CD4-positive, alpha-beta memory T cell (primary cell): ENCODE data around the gene ERLIN1. TPM values are rescaled to one million over a fixed set of nuclear protein-coding genes. Genes with fewer than 3 reads are reported as not detected.

Experiments
- CTCF ChIA-PET: fragments of 350-600 bp; sonication (Branson Sonifier 250); formaldehyde crosslinking; loops from one replicate; lab custom pipeline; 2021; ENCODE audit warnings: inconsistent platforms; ENCODE audit not compliant: partially characterized antibody; lab: Charles Lee
- POLR2A ChIA-PET: fragments of 350-600 bp; sonication (Branson Sonifier 250); formaldehyde crosslinking; loops from one replicate; lab custom pipeline; 2021; ENCODE audit not compliant: partially characterized antibody; lab: Charles Lee
- DNase-seq, 5 donors: peaks; one replicate each; pipeline versions ENCODE4 v3.0.0 to v3.0.0-alpha.2; 2020 to 2022; ENCODE audit warnings: mixed read lengths in 1 of 5
- H3K27ac ChIP-seq: one replicate; pipeline ENCODE4 v1.7.0; 2013; ENCODE audit warnings: low read depth, low read length
- H3K27me3 ChIP-seq: 2 replicates; pipeline ENCODE4 v1.7.0; 2013; ENCODE audit warnings: mild to moderate bottlenecking, low read length, moderate library complexity; ENCODE audit not compliant: insufficient read depth
- H3K36me3 ChIP-seq: 2 replicates; pipeline ENCODE4 v1.7.0; 2013; ENCODE audit warnings: mild to moderate bottlenecking, low read length, moderate library complexity; ENCODE audit not compliant: insufficient read depth
- H3K4me1 ChIP-seq: 2 replicates; pipeline ENCODE4 v1.7.0; 2013; ENCODE audit warnings: mild to moderate bottlenecking, low read length, moderate library complexity; ENCODE audit not compliant: insufficient read depth
- H3K4me3 ChIP-seq, 2 donors: one replicate each; pipeline ENCODE4 v1.7.0; 2013; ENCODE audit warnings: low read length in 2 of 2, mild to moderate bottlenecking in 1 of 2
- H3K9me3 ChIP-seq, 2 donors: one replicate each; pipeline ENCODE4 v1.7.0; 2013; ENCODE audit warnings: low read length in 2 of 2, control low read depth in 1 of 2; ENCODE audit not compliant: control insufficient read depth in 1 of 2
- H3K27ac Mint-ChIP-seq, 7 donors: one replicate each; pipeline ENCODE4 v1.8.0; 2020 to 2021; ENCODE audit warnings: mixed read lengths in 7 of 7, mild to moderate bottlenecking in 6 of 7, inconsistent platforms in 3 of 7, moderate library complexity in 3 of 7
- H3K27me3 Mint-ChIP-seq, 2 donors: one replicate each; pipeline ENCODE4 v1.8.0; 2020 to 2021; ENCODE audit warnings: mixed read lengths in 2 of 2
- H3K36me3 Mint-ChIP-seq, 2 donors: one replicate each; pipeline ENCODE4 v1.8.0; 2020 to 2021; ENCODE audit warnings: mixed read lengths in 2 of 2, inconsistent platforms in 1 of 2, mild to moderate bottlenecking in 1 of 2
- H3K4me1 Mint-ChIP-seq, 4 donors: one replicate each; pipeline ENCODE4 v1.8.0; 2020 to 2021; ENCODE audit warnings: mixed read lengths in 4 of 4, mild to moderate bottlenecking in 1 of 4
- H3K4me3 Mint-ChIP-seq, 8 donors: one replicate each; pipeline ENCODE4 v1.8.0; 2020 to 2021; ENCODE audit warnings: mixed read lengths in 8 of 8, mild to moderate bottlenecking in 7 of 8, moderate library complexity in 6 of 8, inconsistent platforms in 3 of 8
- H3K9me3 Mint-ChIP-seq, 8 donors: one replicate each; pipeline ENCODE4 v1.8.0; 2020 to 2021; ENCODE audit warnings: mixed read lengths in 8 of 8, mild to moderate bottlenecking in 5 of 8, inconsistent platforms in 3 of 8, moderate library complexity in 1 of 8
- intact Hi-C: fragments of 100-400 bp; cut with micrococcal nuclease; formaldehyde crosslinking; loops from one replicate; pipeline ENCODE4 v1.15.1; 2023
- polyA plus RNA-seq, 2 donors: library from polyadenylated mRNA; unstranded; fragments of 300-500 nt; fragmentation: Illumina TruSeq; gene quantifications; one replicate each; pipeline ENCODE4 v1.2.3, GENCODE V29; 2021
- total RNA-seq, 2 experiments: library from RNA; stranded (reverse); gene quantifications; one replicate each; pipeline ENCODE4 v1.2.3, GENCODE V29; 2021

ERLIN1 gene
- total and polyA plus RNA-seq, 4 experiments from 2014 or later, result 7.2 to 15.9 (median 12.0) TPM

DNA sequence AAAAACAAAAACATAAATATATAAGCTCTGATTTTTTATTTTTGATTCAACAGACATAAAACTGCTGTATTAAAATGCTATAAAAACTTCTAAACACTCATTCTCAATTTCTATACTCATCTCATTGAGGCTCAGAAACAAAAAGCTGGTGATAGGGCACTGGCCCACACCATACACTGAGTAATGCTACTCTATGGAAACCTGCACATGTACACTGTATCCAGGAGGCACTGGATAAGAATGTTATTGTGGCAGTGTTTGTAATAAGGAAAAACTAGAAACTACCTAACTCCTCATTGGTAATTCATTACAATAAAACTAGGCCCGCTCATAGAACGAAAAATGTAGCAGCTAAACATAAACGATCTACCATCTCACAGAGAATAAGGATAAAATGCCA, 23.1 kb downstream of the ERLIN1 start:
- Histone ChIP-seq H3K27ac (no peak overlapping the region), H3K36me3 (peaks cover 10% of the 10 kb centered on the region), H3K4me1 (peaks cover 10% of the 10 kb centered on the region), H3K4me3 (no peak overlapping the region), H3K9me3 (no peaks in the 10 kb centered on the region), H3K27me3 (no peaks in the 10 kb centered on the region)
- Mint-ChIP-seq H3K27me3 (no peaks in the 10 kb centered on the region), H3K36me3 (peaks cover 52 to 54% of the 10 kb centered on the region in 2 donors), H3K4me3 (no peak overlapping the region), H3K4me1 (peaks cover 11 to 24% (median 12%) of the 10 kb centered on the region in 4 donors), H3K27ac (peak overlapping the region in 1 of 7 donors; percentile 30), H3K9me3 (peaks cover 0 to 1% (median 0%) of the 10 kb centered on the region in 8 donors)
- intact Hi-C loops, result no loop called here
- no peak for DNase-seq
- ChIA-PET CTCF (interaction anchor here (1.5 kb wide), 1 partner anchor 10 kb away, joined by 3 read pairs; no protein-coding TSS in a partner anchor), POLR2A (no interaction called here)

DNA sequence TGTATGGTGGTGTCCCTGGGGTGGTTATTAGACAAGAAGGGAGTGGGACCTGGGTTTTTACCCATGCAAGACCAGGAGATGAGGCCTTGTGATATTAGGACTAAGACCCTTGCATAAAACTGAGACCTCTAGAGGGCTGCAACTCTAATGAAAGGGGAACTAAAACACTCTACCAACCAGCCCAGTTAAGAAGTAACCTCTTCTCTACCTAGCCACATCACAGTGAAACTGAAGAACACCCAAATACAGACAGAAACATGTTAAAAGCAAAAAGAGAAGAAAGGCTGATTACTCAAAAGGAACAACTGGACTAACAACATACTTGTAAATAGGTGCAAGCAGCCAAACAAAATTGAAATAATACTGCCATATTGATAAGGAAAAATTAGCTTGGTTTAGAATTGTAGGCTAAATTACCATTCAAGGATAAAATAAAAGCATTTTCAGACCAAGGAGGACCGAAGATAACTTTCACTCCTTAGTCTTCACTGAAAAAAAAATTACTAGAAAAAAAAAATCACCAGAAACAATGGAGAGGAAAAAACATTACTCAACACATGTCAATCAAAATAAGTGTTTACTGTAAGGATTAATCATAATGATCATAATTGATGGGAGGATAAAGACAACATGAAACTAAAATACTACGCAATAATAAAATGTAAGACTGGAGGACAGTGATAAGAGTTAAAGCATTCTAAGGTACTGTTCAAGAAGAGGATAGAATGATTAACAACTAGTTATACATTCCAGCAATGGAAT, 27.6 kb downstream of the ERLIN1 start:
- peak overlapping the region in 2 of 7 donors; percentile 30 to 62 for H3K27ac Mint-ChIP-seq
- ChIA-PET CTCF (no interaction called here), POLR2A (no interaction called here)
- H3K27me3 ChIP-seq, result no peaks in the 10 kb centered on the region
- H3K27me3 Mint-ChIP-seq, result no peaks in the 10 kb centered on the region
- DNase-seq, result no peak
- intact Hi-C loops, result no loop called here
- peaks cover 38% of the 10 kb centered on the region for H3K36me3 ChIP-seq
- H3K27ac ChIP-seq, result no peak overlapping the region
- peaks cover 0 to 7% (median 6%) of the 10 kb centered on the region in 4 donors for H3K4me1 Mint-ChIP-seq
- no peak overlapping the region for H3K4me3 Mint-ChIP-seq
- H3K4me3 ChIP-seq, result no peak overlapping the region
- H3K36me3 Mint-ChIP-seq, result peaks cover 65 to 73% of the 10 kb centered on the region in 2 donors
- H3K4me1 ChIP-seq, result no peaks in the 10 kb centered on the region
- peaks cover 0 to 1% (median 0%) of the 10 kb centered on the region in 8 donors for H3K9me3 Mint-ChIP-seq
- H3K9me3 ChIP-seq, result no peaks in the 10 kb centered on the region

GRCh38 chr10:100157156-100157555, 28.7 kb downstream of the ERLIN1 start:
- H3K27ac ChIP-seq, result no peak overlapping the region
- no peaks in the 10 kb centered on the region for H3K9me3 ChIP-seq
- no peaks in the 10 kb centered on the region for H3K27me3 ChIP-seq
- no peaks in the 10 kb centered on the region for H3K4me1 ChIP-seq
- POLR2A ChIA-PET, result no interaction called here
- Mint-ChIP-seq H3K4me1 (peaks cover 0 to 7% (median 4%) of the 10 kb centered on the region in 4 donors), H3K27ac (peak overlapping the region in 1 of 7 donors; percentile 38), H3K36me3 (peaks cover 68 to 73% of the 10 kb centered on the region in 2 donors), H3K27me3 (no peaks in the 10 kb centered on the region), H3K9me3 (peaks cover 0 to 1% (median 0%) of the 10 kb centered on the region in 8 donors), H3K4me3 (no peak overlapping the region)
- intact Hi-C loops, result no loop called here
- peaks cover 49% of the 10 kb centered on the region for H3K36me3 ChIP-seq
- CTCF ChIA-PET, result no interaction called here
- DNase-seq, result no peak
- H3K4me3 ChIP-seq, result no peak overlapping the region

DNA sequence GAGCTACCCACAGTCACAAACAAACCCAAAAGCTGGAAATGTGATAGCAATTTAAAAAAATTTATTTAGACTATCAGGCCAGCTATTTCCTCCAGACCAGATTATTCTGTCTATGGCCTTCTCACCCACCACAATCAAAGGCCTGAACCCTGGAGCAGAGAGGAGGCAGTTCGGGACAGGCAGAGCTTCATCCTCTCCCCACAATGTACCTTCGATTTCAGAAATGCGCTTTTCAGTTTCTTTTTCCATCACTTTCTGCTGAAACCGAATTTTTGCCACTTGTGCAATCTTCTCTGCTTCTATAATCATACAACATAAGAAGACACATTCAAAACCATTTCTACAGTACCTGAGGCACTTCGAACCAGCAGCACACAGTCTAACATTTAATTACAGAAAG, 29.9 kb downstream of the ERLIN1 start:
- no peaks in the 10 kb centered on the region for H3K4me1 ChIP-seq
- no peaks in the 10 kb centered on the region for H3K9me3 ChIP-seq
- intact Hi-C loops, result no loop called here
- H3K4me3 ChIP-seq, result no peak overlapping the region
- CTCF ChIA-PET, result no interaction called here
- no peaks in the 10 kb centered on the region for H3K27me3 ChIP-seq
- peaks cover 56% of the 10 kb centered on the region for H3K36me3 ChIP-seq
- Mint-ChIP-seq H3K27ac (peak overlapping the region in 1 of 7 donors; percentile 29), H3K27me3 (no peaks in the 10 kb centered on the region), H3K4me1 (peaks cover 0 to 7% (median 4%) of the 10 kb centered on the region in 4 donors), H3K36me3 (peaks cover 73 to 82% of the 10 kb centered on the region in 2 donors), H3K4me3 (no peak overlapping the region), H3K9me3 (peaks cover 0 to 1% (median 0%) of the 10 kb centered on the region in 8 donors)
- DNase-seq, result no peak
- POLR2A ChIA-PET, result no interaction called here
- H3K27ac ChIP-seq, result no peak overlapping the region

DNA sequence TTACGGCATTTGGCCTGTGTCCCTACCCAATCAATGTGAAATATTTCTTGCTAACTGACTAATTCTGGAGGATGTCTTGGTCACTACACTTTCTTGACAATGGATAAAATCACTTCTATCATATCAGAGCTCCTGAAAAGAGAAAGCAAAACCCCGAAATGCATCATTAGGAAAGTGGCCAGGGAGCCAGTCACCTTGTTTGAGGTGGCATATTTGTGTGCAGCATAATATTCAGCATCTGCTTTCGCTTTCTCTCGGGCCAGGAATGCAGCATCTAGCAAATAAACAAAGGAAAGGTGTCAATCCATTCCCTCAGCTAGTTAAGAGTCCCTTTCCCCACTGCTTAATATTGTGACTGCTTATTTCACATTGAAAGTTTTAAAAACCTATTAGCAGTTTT, 31.2 kb downstream of the ERLIN1 start:
- Histone ChIP-seq H3K36me3 (peaks cover 60% of the 10 kb centered on the region), H3K4me3 (no peak overlapping the region), H3K27ac (no peak overlapping the region), H3K27me3 (no peaks in the 10 kb centered on the region), H3K9me3 (no peaks in the 10 kb centered on the region), H3K4me1 (no peaks in the 10 kb centered on the region)
- no peak for DNase-seq
- Mint-ChIP-seq H3K9me3 (peaks cover 0 to 1% (median 0%) of the 10 kb centered on the region in 8 donors), H3K36me3 (peaks cover 79 to 83% of the 10 kb centered on the region in 2 donors), H3K4me3 (no peak overlapping the region), H3K27ac (peak overlapping the region in 1 of 7 donors; percentile 53), H3K4me1 (peaks cover 0 to 7% (median 3%) of the 10 kb centered on the region in 4 donors), H3K27me3 (no peaks in the 10 kb centered on the region)
- intact Hi-C loops, result no loop called here
- ChIA-PET POLR2A (no interaction called here), CTCF (no interaction called here)

DNA sequence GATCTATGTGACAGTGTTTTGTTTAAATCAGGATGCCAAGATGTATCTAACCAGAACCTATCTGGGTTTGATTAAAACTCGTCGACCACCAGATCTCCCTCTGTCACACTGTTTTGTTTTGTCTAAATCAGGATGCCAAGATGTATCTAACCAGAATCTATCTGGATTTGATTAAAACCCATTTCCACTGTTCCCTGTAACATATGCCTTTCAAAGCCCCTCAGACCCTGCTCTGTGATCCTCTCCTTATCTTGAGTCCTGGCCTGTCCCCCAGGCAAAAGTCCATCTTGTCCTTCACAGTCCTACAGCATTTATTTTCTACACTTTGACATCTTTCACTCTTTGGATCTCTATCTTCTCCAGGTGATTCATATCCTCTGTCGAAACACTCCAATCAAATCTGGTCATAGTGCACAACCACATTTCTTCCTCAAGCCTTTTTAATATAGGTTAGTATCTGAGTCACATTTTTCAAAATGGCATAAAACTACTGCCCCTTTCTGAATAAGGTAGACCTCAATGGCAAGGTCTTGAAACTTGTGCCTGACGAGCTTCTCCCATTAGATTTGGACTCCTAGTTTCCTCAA, 32.5 kb downstream of the ERLIN1 start:
- Histone ChIP-seq H3K36me3 (peaks cover 56% of the 10 kb centered on the region), H3K27me3 (no peaks in the 10 kb centered on the region), H3K4me1 (no peaks in the 10 kb centered on the region), H3K9me3 (no peaks in the 10 kb centered on the region), H3K4me3 (no peak overlapping the region), H3K27ac (no peak overlapping the region)
- peaks cover 0 to 1% (median 0%) of the 10 kb centered on the region in 8 donors for H3K9me3 Mint-ChIP-seq
- no peak for DNase-seq
- POLR2A ChIA-PET, result no interaction called here
- no peak overlapping the region for H3K4me3 Mint-ChIP-seq
- H3K4me1 Mint-ChIP-seq, result peaks cover 0 to 3% (median 0%) of the 10 kb centered on the region in 4 donors
- CTCF ChIA-PET, result no interaction called here
- H3K27me3 Mint-ChIP-seq, result no peaks in the 10 kb centered on the region
- intact Hi-C loops, result no loop called here
- H3K36me3 Mint-ChIP-seq, result peaks cover 76 to 80% of the 10 kb centered on the region in 2 donors
- H3K27ac Mint-ChIP-seq, result no peak overlapping the region

DNA sequence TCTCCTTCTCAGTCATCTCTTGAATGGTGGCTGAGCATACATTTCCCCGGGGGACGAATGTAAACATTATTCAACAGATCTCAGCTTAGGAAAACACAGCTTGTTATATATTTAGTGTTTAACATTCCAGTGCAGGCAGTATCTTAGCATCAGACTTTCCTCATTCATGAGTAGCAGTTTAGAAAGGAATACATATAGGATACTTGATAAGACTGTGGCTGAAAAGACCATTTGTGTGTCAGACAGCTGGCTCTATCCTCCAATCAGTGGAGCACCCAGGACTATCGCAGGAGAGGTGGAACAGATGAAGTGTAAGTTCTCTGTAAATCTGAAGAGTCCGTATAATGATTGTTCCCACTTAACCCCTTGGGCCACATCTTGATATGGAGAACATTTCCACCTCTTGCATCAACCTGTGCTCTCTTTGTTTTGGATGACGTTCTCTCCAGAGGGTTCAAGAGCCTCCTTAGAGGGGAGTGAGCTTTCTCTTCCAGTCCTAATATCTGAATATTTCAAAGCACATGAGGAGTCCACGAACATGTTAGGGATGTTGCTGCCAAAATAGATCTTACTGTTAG, 34.0 kb downstream of the ERLIN1 start:
- Mint-ChIP-seq H3K9me3 (no peaks in the 10 kb centered on the region), H3K4me3 (no peak overlapping the region), H3K27ac (no peak overlapping the region), H3K4me1 (peaks cover 0 to 3% (median 0%) of the 10 kb centered on the region in 4 donors), H3K36me3 (peaks cover 61 to 66% of the 10 kb centered on the region in 2 donors), H3K27me3 (no peaks in the 10 kb centered on the region)
- intact Hi-C loops, result no loop called here
- Histone ChIP-seq H3K4me3 (no peak overlapping the region), H3K9me3 (no peaks in the 10 kb centered on the region), H3K36me3 (peaks cover 52% of the 10 kb centered on the region), H3K27ac (no peak overlapping the region), H3K27me3 (no peaks in the 10 kb centered on the region), H3K4me1 (no peaks in the 10 kb centered on the region)
- ChIA-PET CTCF (interaction anchor here (1.8 kb wide), 1 partner anchor 106 kb away, joined by 3 read pairs; no protein-coding TSS in a partner anchor), POLR2A (no interaction called here)
- DNase-seq, result no peak
